Neutrophil (primary cell): ENCODE results near the gene ZNF670.
"Not testable (repeated sequence)": the region's sequence is repeated elsewhere in the genome, so short reads cannot be mapped to it uniquely, and the experiment has no call there.

Experiments
- H3K27ac ChIP-seq: fragments of 200-600 bp; sonication (generic); 2 replicates; pipeline ENCODE4 v1.5.1; 2016; ENCODE audit warnings: mild to moderate bottlenecking, moderate library complexity
- H3K27me3 ChIP-seq: fragments of 200-600 bp; sonication (generic); 2 replicates; pipeline ENCODE4 v1.6.0; 2016; ENCODE audit warnings: mild to moderate bottlenecking
- H3K36me3 ChIP-seq: fragments of 200-600 bp; sonication (generic); 2 replicates; pipeline ENCODE4 v1.5.1; 2017
- H3K4me1 ChIP-seq, 2 experiments: fragments of 200-600 bp in 1 of 2; sonication (generic) in 1 of 2; 1 replicate in 1 of 2; 2 replicates in 1 of 2; pipeline versions ENCODE4 v1.5.1 to v1.6.1; 2013 to 2016; ENCODE audit warnings: low read depth in 1 of 2, low read length in 1 of 2, mild to moderate bottlenecking in 1 of 2, moderate library complexity in 1 of 2; ENCODE audit not compliant: control insufficient read depth in 1 of 2, insufficient read depth in 1 of 2
- H3K4me3 ChIP-seq, 2 experiments: fragments of 200-600 bp in 1 of 2; sonication (generic) in 1 of 2; 1 replicate in 1 of 2; 2 replicates in 1 of 2; pipeline ENCODE4 v1.5.1; 2013 to 2016; ENCODE audit warnings: low read depth in 1 of 2, low read length in 1 of 2, mild to moderate bottlenecking in 1 of 2, moderate library complexity in 1 of 2
- H3K9me3 ChIP-seq: fragments of 200-600 bp; sonication (generic); 2 replicates; pipeline ENCODE4 v1.5.1; 2016
- CTCF ChIP-seq: fragments of 200-600 bp; sonication (generic); IDR thresholded peaks from 2 replicates; pipeline ENCODE4 v1.5.1; 2016; ENCODE audit warnings: antibody characterized with exemption

Gene ZNF670

GRCh38 chr1:247037511-247038320 lies 40.9 kb downstream of the ZNF670 start:
- TF ChIP-seq CTCF, result no peak
- H3K4me1 ChIP-seq, result no peaks in the 10 kb centered on the region
- H3K9me3 ChIP-seq, result peaks cover 18% of the 10 kb centered on the region
- no peak overlapping the region for H3K27ac ChIP-seq
- H3K36me3 ChIP-seq, result no peaks in the 10 kb centered on the region
- H3K27me3 ChIP-seq, result no peaks in the 10 kb centered on the region
- H3K4me3 ChIP-seq, result no peak overlapping the region

GRCh38 chr1:247032306-247032705 lies 46.3 kb downstream of the ZNF670 start:
- not testable (repeated sequence) for H3K36me3 ChIP-seq, H3K4me3 ChIP-seq, H3K27me3 ChIP-seq, H3K27ac ChIP-seq, H3K4me1 ChIP-seq
- H3K9me3 ChIP-seq, result peaks cover 13% of the 10 kb centered on the region
